HG03457 (cell line): ENCODE data around the gene TWIST2.

ENCODE experiments used
- ATAC-seq: cut with Tn5 transposase; IDR thresholded peaks from one replicate; pipeline ENCODE4 v1.9.1; 2021; ENCODE audit warnings: moderate number of reproducible peaks; ENCODE audit not compliant: unreplicated experiment

Gene TWIST2

DNA sequence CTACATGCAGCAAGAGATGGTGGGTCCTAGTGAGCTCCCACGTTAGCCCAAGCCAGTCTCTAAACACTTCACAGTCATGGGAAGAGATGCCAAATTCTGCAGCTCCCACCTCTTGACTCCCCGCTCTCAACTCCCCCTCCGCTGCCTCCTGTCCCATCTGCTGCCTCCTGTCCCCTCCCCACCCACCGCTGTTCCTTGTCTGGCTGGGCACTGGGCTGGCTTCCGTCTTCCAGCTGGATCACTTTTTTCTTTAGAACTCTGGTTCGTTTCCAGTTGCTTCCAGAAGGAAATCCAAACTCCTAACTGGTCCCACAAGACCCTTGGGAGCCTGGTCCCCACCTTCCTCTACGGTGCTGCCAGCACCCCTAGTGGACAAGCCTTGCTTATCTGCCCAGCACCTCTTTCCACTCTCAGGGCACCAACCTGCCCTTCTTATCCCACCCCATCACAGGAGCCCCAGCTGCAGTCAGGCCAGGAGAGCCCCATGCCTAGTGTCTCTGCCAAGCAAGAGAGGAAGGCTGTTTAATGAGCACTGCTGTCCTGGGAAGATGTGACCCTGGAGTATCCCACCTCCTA, 12.1 kb upstream of the TWIST2 start:
- no peak for ATAC-seq

DNA sequence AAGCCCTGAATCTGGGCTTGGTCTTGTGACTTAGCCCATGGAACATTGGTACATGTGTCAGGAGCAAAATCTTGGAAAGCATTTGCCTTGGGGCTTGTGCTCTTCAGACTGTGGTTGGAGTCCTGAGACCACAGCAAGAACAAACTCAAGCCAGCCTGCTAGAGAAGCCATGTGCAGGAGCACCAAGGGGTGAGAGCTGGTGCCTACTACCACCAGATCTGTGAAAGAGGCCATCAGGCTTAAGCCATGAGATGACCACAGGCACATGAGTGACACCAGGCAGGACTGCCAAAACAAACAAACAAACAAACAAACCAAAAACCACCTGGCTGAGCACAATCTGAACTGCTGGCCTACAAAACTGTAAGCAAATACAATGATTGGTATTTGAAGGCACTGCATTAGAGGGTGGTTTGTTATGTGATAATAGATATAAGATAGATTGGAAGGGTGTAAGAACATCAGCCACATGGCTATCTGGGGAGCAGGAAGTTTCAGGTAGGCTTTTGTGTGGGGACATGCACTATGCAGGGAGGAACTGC, 9.0 kb upstream of the TWIST2 start:
- ATAC-seq = no peak

GRCh38 chr2:238839428-238839827, 8.5 kb upstream of the TWIST2 start:
- ATAC-seq = no peak

DNA sequence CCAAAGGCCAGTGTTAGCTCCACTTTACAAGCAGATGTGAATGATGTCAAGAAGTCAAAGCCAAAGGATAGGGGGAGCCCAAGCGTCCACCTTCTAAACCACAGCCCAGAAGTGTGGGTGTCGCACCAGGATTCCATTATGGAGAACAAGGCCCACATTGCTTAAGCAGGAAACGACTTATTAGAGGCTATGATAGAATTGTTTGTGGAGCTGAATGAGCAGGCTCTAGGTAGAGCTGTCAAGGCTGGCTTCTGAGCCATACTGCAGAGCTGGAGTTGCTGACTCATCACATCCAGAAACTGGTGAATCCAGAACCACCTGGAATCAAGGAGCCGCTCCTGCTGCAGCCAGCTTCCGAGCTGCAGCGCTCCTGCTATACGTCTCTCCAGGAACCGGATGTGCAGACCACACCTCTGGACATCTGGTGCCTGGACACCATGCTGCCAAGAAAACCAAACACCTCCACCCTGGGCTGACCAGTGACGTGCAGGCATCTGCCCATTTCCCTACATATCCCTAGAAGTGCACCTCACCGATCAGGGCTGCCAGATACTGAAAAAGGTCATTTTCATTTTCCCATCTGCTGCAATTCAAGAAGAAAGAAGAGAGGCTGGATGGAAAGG, 6.2 kb upstream of the TWIST2 start:
- ATAC-seq = no peak

- no peak for ATAC-seq
These were observed 4.4 kb upstream of the TWIST2 start for GRCh38 chr2:238843476-238843875.

- ATAC-seq = no peak
These were observed 2.1 kb upstream of the TWIST2 start for GRCh38 chr2:238845583-238846377.

DNA sequence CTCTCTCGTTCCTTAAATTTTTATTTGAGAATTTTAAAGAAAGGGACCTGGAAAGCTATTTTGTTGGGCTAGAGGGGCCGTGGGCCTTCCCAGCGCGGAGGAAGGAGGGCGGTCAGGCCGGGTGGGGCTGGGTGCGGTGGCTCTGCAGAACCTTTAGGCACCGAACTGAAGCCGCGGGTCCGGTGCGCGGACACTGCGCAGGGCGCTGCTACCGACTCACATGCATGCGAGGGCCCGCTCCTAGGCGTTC, 1.6 kb upstream of the TWIST2 start:
- no peak for ATAC-seq

- ATAC-seq = no peak
These were observed 1.1 kb upstream of the TWIST2 start for GRCh38 chr2:238846628-238847418.

GRCh38 chr2:238847419-238847801, 475 bp upstream of the TWIST2 start:
- ATAC-seq = no peak

GRCh38 chr2:238848691-238848975, 748 bp downstream of the TWIST2 start:
- ATAC-seq = no peak

GRCh38 chr2:238848976-238849853, 1.3 kb downstream of the TWIST2 start:
- no peak for ATAC-seq

GRCh38 chr2:238850091-238850490, 2.2 kb downstream of the TWIST2 start:
- no peak for ATAC-seq

DNA sequence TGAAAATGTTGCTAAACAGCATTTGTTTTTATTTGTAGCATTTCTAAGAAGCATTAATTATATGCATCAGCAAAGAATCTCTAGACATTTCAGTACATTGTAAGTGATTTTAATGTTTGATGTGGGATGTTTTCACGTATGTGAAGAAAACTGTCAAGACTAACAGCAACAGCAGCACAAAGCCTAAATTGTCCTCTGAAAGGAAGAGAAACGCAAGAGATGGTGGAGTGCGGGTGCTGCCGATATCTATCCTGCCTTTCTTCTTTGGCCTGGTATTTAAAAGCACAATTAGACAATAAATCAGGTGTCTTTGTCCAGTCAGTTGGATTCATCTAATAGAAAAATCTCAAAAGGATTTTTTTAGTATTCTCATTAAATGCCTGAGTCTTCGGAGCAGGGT, 3.1 kb downstream of the TWIST2 start:
- ATAC-seq = no peak

GRCh38 chr2:238851761-238852160, 3.9 kb downstream of the TWIST2 start:
- no peak for ATAC-seq

- ATAC-seq = no peak
These were observed 4.5 kb downstream of the TWIST2 start for GRCh38 chr2:238852206-238852869.

DNA sequence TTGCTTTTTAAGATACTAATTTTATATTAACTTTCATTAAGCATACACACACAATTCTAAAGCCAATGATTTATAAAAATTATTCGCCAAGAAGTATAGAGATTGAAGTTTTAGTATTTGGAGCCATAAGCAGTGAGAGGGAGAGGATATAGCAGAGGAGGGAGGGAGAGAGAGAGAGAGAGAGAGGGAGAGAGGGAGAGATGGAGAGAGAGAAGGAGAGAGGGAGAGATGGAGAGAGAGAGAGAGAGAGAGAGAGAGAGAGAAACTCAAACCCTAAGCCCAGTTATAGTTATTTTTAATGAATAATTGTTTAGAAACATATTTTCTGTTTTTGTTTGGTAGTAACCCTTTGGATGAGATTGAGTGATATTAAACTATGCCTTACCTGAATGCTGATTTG, 5.3 kb downstream of the TWIST2 start:
- ATAC-seq = no peak

- no peak for ATAC-seq
These were observed 5.8 kb downstream of the TWIST2 start for GRCh38 chr2:238853721-238854120.

- ATAC-seq = no peak
These were observed 6.4 kb downstream of the TWIST2 start for GRCh38 chr2:238854246-238854645.

DNA sequence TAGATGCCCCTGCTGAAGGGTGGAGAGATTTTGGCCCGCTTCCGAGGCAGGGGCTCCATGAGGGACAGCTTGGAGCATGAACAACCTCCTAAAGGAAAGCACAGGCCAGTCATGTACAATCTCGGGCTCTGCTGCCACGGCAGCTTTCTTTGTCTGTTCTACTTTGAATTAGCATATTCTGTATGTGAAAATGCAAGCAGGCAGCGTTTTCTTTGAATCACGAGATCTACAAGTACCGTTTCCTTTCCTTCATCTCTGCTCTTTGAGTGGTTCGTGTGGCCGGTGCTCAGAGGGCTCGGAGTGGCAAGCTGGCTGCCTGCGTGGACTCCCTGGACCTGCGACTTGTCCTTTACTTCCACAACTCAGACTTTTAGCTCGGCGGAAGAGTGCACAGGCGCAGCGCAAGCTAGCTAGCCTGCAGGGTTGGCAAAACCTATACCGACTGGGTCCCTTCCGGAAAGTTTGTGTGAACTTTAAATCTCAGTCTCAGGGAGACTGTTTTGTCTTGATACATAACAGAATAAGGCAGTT, 6.9 kb downstream of the TWIST2 start:
- no peak for ATAC-seq

GRCh38 chr2:238855299-238855698, 7.4 kb downstream of the TWIST2 start:
- no peak for ATAC-seq
